Endothelial cell of umbilical vein (primary cell): ENCODE results near the gene WASF3. TPM values are rescaled to one million over a fixed set of nuclear protein-coding genes. Genes with fewer than 3 reads are reported as not detected.

Source experiments
- BruUV-seq: library from RNA; stranded (reverse); fragments of 400-500 nt; replicated peaks from 2 replicates; lab custom pipeline; 2021; lab: Mats Ljungman, UMichigan
- CTCF ChIA-PET: fragments of 300-600, 350-600 bp; sonication (Branson Sonifier 250); formaldehyde crosslinking; loops from one replicate; lab custom pipeline; 2021; ENCODE audit warnings: antibody characterized with exemption, inconsistent platforms; lab: Charles Lee
- POLR2A ChIA-PET: fragments of 300-600, 350-600 bp; sonication (Branson Sonifier 250); formaldehyde crosslinking; loops from one replicate; lab custom pipeline; 2021; ENCODE audit warnings: antibody characterized with exemption, inconsistent platforms; lab: Charles Lee
- DNase-seq: peaks from one replicate; pipeline ENCODE4 v3.0.0-alpha.2; 2011; ENCODE audit warnings: low read depth, low spot score
- FAIRE-seq: peaks from 2 replicates; lab custom pipeline; 2011; peaks lifted over from hg19 to GRCh38; lab: Jason Lieb, UNC
- H2AFZ ChIP-seq: 2 replicates; pipeline ENCODE4 v1.6.0; 2012; ENCODE audit warnings: low read depth, low read length, control low read depth, inconsistent platforms
- H3K27ac ChIP-seq: 2 replicates; pipeline ENCODE4 v1.5.1; 2011; ENCODE audit warnings: low read depth, mild to moderate bottlenecking, control low read depth, low read length, moderate library complexity; ENCODE audit not compliant: insufficient read depth
- H3K27me3 ChIP-seq, 2 experiments: 2 replicates each; pipeline versions ENCODE4 v1.6.0 to v1.6.1; 2011; ENCODE audit warnings: low read length in 2 of 2, mixed read lengths in 1 of 2; ENCODE audit not compliant: control insufficient read depth in 2 of 2, insufficient read depth in 2 of 2
- H3K36me3 ChIP-seq, 2 experiments: 2 replicates in 1 of 2; 3 replicates in 1 of 2; pipeline ENCODE4 v1.5.1; 2011; ENCODE audit warnings: low read length in 2 of 2, mild to moderate bottlenecking in 1 of 2, moderate library complexity in 1 of 2; ENCODE audit not compliant: control insufficient read depth in 2 of 2, insufficient read depth in 2 of 2; ENCODE audit errors: extremely low read depth in 1 of 2
- H3K4me1 ChIP-seq: 3 replicates; pipeline ENCODE4 v1.5.1; 2011; ENCODE audit warnings: mild to moderate bottlenecking, low read length; ENCODE audit not compliant: control insufficient read depth, insufficient read depth; ENCODE audit errors: extremely low read depth
- H3K4me2 ChIP-seq: 2 replicates; pipeline ENCODE4 v1.6.1; 2011; ENCODE audit warnings: low read length, control low read depth, mixed read lengths; ENCODE audit not compliant: insufficient read depth
- H3K4me3 ChIP-seq, 3 experiments: fragments of 200-600 bp in 1 of 3; sonication (generic), shearing (Covaris generic) in 1 of 3; replicated peaks in 1 of 3; 2 replicates each; pipeline ENCODE4 v1.5.1; 2011 to 2016; ENCODE audit warnings: control low read depth in 3 of 3, low read length in 3 of 3, mild to moderate bottlenecking in 2 of 3, inconsistent platforms in 1 of 3, low read depth in 1 of 3, moderate library complexity in 1 of 3; ENCODE audit not compliant: insufficient read depth in 1 of 3
- H3K79me2 ChIP-seq: 2 replicates; pipeline ENCODE4 v1.6.0; 2012; ENCODE audit warnings: low read length, inconsistent platforms; ENCODE audit not compliant: control insufficient read depth, insufficient read depth
- H3K9ac ChIP-seq: replicated peaks from 2 replicates; pipeline ENCODE3; 2011; ENCODE audit warnings: low read length, control low read depth; ENCODE audit not compliant: insufficient read depth; ENCODE audit errors: extremely low read depth
- H3K9me1 ChIP-seq: replicated peaks from 3 replicates; pipeline ENCODE4 v1.6.0; 2011; ENCODE audit warnings: mild to moderate bottlenecking, low read length; ENCODE audit not compliant: control insufficient read depth, insufficient read depth; ENCODE audit errors: extremely low read depth
- H3K9me3 ChIP-seq: replicated peaks from 2 replicates; pipeline ENCODE4 v1.5.1; 2012; ENCODE audit warnings: low read length, inconsistent platforms; ENCODE audit not compliant: control insufficient read depth, insufficient read depth
- H4K20me1 ChIP-seq: replicated peaks from 2 replicates; pipeline ENCODE3; 2011; ENCODE audit warnings: mild to moderate bottlenecking, low read length; ENCODE audit not compliant: control insufficient read depth, insufficient read depth; ENCODE audit errors: extremely low read depth
- EZH2 ChIP-seq: IDR thresholded peaks from 2 replicates; pipeline ENCODE4 v1.6.1; 2012; ENCODE audit warnings: borderline replicate concordance, low read depth, mild to moderate bottlenecking, moderate library complexity, low read length, inconsistent platforms; ENCODE audit not compliant: severe bottlenecking
- FOS ChIP-seq: IDR thresholded peaks from 2 replicates; pipeline ENCODE4 v1.6.1; 2011; ENCODE audit warnings: mild to moderate bottlenecking, low read length, moderate library complexity, borderline replicate concordance; ENCODE audit not compliant: insufficient read depth
- GATA2 ChIP-seq: IDR thresholded peaks from 2 replicates; pipeline ENCODE4 v1.7.0; 2011; ENCODE audit warnings: low read depth, mild to moderate bottlenecking, moderate library complexity, mixed read lengths, low read length; ENCODE audit not compliant: insufficient read length, insufficient read depth
- JUN ChIP-seq: IDR thresholded peaks from 2 replicates; pipeline ENCODE4 v1.6.1; 2011; ENCODE audit warnings: borderline replicate concordance, low read depth; ENCODE audit not compliant: insufficient read length, insufficient read depth
- MAX ChIP-seq: IDR thresholded peaks from 2 replicates; pipeline ENCODE4 v1.6.1; 2011; ENCODE audit not compliant: insufficient read depth, insufficient read length
- MYC ChIP-seq: IDR thresholded peaks from one replicate; pipeline ENCODE4 v1.6.1; 2011; ENCODE audit warnings: mild to moderate bottlenecking, low read depth, low read length
- POLR2A ChIP-seq: IDR thresholded peaks from 2 replicates; pipeline ENCODE4 v1.6.1; 2012; ENCODE audit warnings: low read depth, mild to moderate bottlenecking, control low read depth, low read length
- POLR2AphosphoS5 ChIP-seq: IDR thresholded peaks from 2 replicates; pipeline ENCODE4 v1.6.1; 2012; ENCODE audit warnings: low read depth, mild to moderate bottlenecking, control low read depth, low read length, moderate library complexity; ENCODE audit not compliant: insufficient read depth
- dilution Hi-C: fragments of 300-500 bp; cut with MboI; formaldehyde crosslinking; loops from one replicate; pipeline ENCODE4 v1.15.0; 2019; ENCODE audit warnings: low sequenced_read_pairs; ENCODE audit not compliant: extremely low pct_ligation_motif_present
- intact Hi-C: fragments of 100-400 bp; cut with micrococcal nuclease; formaldehyde crosslinking; loops from one replicate; pipeline ENCODE4 v1.10.0; 2022
- polyA plus RNA-seq, 4 experiments: library from polyadenylated mRNA; depleted of rRNA in 3 of 4; stranded (reverse) in 3 of 4; unstranded in 1 of 4; fragments of >200 nt; gene quantifications; 2 replicates each; pipeline versions ENCODE4 v1.2.1 to v1.2.3, GENCODE V29; 2011 to 2012; ENCODE audit warnings: missing spikeins in 1 of 4
- total RNA-seq: library from RNA; stranded (reverse); gene quantifications from 2 replicates; pipeline ENCODE4 v1.2.3, GENCODE V29; 2021
- TF ChIP-seq, protein P1 (sequence below), 2 donors: IDR thresholded peaks; 1 replicate in 1 of 2; 2 replicates in 1 of 2; pipeline ENCODE4 v1.5.1; 2011; ENCODE audit warnings: low read length in 2 of 2, mild to moderate bottlenecking in 2 of 2, moderate library complexity in 2 of 2, control low read depth in 1 of 2, inconsistent platforms in 1 of 2, low read depth in 1 of 2; ENCODE audit not compliant: insufficient read depth in 1 of 2; ENCODE audit errors: extremely low read depth in 1 of 2

WASF3 gene
- total and polyA plus RNA-seq, 2 donors (not counting 3 experiments of a cell fraction or from before 2014, with no cell fraction given): 18.5 to 32.4 TPM

DNA sequence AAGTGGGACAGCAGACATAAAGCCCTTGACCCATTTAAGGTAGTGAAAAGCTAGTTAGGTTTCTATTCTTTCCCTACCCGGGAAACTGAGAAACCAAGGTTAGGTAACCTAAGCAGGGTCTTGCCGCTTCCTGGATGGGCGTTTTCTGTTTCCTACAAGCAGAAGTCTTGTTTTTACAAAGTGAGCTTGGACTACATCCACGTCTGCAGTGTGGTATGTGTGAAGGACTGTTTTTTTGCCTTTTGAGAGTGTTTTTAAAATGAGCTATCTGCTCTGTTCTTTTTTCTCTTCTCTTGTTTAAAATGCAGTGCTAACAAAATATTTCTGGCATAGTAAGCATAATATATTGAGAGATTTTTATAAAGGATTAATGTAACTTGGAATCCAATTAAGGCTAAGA lies 153.7 kb downstream of the WASF3 start:
- Histone ChIP-seq H3K9ac (no peak overlapping the region), H2AFZ (no peak overlapping the region), H3K79me2 (no peaks in the 10 kb centered on the region), H3K9me1 (no peaks in the 10 kb centered on the region), H3K4me3 (no peak overlapping the region), H4K20me1 (no peaks in the 10 kb centered on the region), H3K36me3 (no peaks in the 10 kb centered on the region), H3K27me3 (peaks cover 1 to 4% of the 10 kb centered on the region in 2 experiments), H3K4me2 (no peak overlapping the region), H3K4me1 (no peaks in the 10 kb centered on the region), H3K9me3 (no peaks in the 10 kb centered on the region), H3K27ac (no peak overlapping the region)
- intact Hi-C loops (no loop called here), dilution Hi-C loops (no loop called here)
- TF ChIP-seq, protein P1, sequence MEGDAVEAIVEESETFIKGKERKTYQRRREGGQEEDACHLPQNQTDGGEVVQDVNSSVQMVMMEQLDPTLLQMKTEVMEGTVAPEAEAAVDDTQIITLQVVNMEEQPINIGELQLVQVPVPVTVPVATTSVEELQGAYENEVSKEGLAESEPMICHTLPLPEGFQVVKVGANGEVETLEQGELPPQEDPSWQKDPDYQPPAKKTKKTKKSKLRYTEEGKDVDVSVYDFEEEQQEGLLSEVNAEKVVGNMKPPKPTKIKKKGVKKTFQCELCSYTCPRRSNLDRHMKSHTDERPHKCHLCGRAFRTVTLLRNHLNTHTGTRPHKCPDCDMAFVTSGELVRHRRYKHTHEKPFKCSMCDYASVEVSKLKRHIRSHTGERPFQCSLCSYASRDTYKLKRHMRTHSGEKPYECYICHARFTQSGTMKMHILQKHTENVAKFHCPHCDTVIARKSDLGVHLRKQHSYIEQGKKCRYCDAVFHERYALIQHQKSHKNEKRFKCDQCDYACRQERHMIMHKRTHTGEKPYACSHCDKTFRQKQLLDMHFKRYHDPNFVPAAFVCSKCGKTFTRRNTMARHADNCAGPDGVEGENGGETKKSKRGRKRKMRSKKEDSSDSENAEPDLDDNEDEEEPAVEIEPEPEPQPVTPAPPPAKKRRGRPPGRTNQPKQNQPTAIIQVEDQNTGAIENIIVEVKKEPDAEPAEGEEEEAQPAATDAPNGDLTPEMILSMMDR (IDR thresholded peaks at IDR 0.05; ENCODE audit: extremely low read depth in 1 of 2, insufficient read depth in 1 of 2, low read depth in 1 of 2, low read length in 2 of 2): no peak
- TF ChIP-seq FOS (no peak), POLR2A (no peak), EZH2 (no peak), GATA2 (no peak), JUN (no peak), POLR2AphosphoS5 (no peak), MYC (no peak), MAX (no peak)
- BruUV-seq: no TSS peak
- ChIA-PET POLR2A (no interaction called here), CTCF (interaction anchor here (1.2 to 3.1 kb wide), 3 partner anchors 9 to 162 kb away, joined by 5 to 18 read pairs (median 8); no protein-coding TSS in a partner anchor)
- DNase-seq (no peak), FAIRE-seq (no peak)
